Measurements from ENCODE around the gene WWOX. TPM values are rescaled to one million over a fixed set of nuclear protein-coding genes. Genes with fewer than 3 reads are reported as not detected.

Gene WWOX
- total and polyA plus RNA-seq, 2 of the 8 experiments (the other 6 are each of a cell fraction or from before 2014, with no cell fraction given), result 5.4 to 16.7 TPM

GRCh38 chr16:78593352-78593751, 493.9 kb downstream of the WWOX start (continued):
- TF ChIP-seq SUZ12 (IDR thresholded peaks at IDR 0.05; ENCODE audit: low read length), result no peak
- TF ChIP-seq ATF2 (IDR thresholded peaks at IDR 0.05; ENCODE audit: low read length), result no peak
- no peak for TF ChIP-seq HDAC6 (IDR thresholded peaks at IDR 0.05; ENCODE audit: low read depth, low read length)
- TF ChIP-seq ZNF274 (IDR thresholded peaks at IDR 0.05; ENCODE audit: borderline replicate concordance, extremely low read depth, low read length), result no peak
- TF ChIP-seq NRF1 (IDR thresholded peaks at IDR 0.05; ENCODE audit: low read depth, low read length), result no peak
- TF ChIP-seq CREB1 (IDR thresholded peaks at IDR 0.05), result no peak

All from H1 (cell line).